Small intestine (tissue), 7 donors: ENCODE results near the gene TMEM196. TPM values are rescaled to one million over a fixed set of nuclear protein-coding genes. Genes with fewer than 3 reads are reported as not detected.

Experiments
- DNase-seq, 2 donors: peaks; one replicate each; pipeline versions ENCODE4 v3.0.0 to v3.0.0-alpha.2; 2013
- FAIRE-seq: peaks from 2 replicates; lab custom pipeline; 2012; peaks lifted over from hg19 to GRCh38; lab: Jason Lieb, UNC
- H3K27ac ChIP-seq, 3 donors: one replicate each; pipeline ENCODE4 v1.5.1; 2013; ENCODE audit warnings: low read length in 2 of 3, mild to moderate bottlenecking in 2 of 3, control low read depth in 1 of 3, inconsistent platforms in 1 of 3, low read depth in 1 of 3, moderate library complexity in 1 of 3
- H3K27me3 ChIP-seq, 3 donors: one replicate each; pipeline ENCODE4 v1.6.1; 2013; ENCODE audit warnings: low read length in 3 of 3, inconsistent platforms in 1 of 3; ENCODE audit not compliant: control insufficient read depth in 3 of 3, insufficient read depth in 3 of 3
- H3K36me3 ChIP-seq, 3 donors: one replicate each; pipeline ENCODE4 v1.6.1; 2013; ENCODE audit warnings: low read length in 3 of 3, inconsistent platforms in 1 of 3, low read depth in 1 of 3, mild to moderate bottlenecking in 1 of 3, moderate library complexity in 1 of 3; ENCODE audit not compliant: control insufficient read depth in 3 of 3, insufficient read depth in 2 of 3
- H3K4me1 ChIP-seq, 3 donors: one replicate each; pipeline ENCODE4 v1.6.1; 2013; ENCODE audit warnings: low read length in 2 of 3, inconsistent platforms in 1 of 3, low read depth in 1 of 3, mild to moderate bottlenecking in 1 of 3, moderate library complexity in 1 of 3; ENCODE audit not compliant: control insufficient read depth in 3 of 3, insufficient read depth in 2 of 3
- H3K4me3 ChIP-seq, 3 donors: one replicate each; pipeline ENCODE4 v1.5.1; 2013; ENCODE audit warnings: low read length in 3 of 3, control low read depth in 1 of 3, inconsistent platforms in 1 of 3, low read depth in 1 of 3, mild to moderate bottlenecking in 1 of 3, moderate library complexity in 1 of 3
- H3K9me3 ChIP-seq, 2 donors: one replicate each; pipeline ENCODE4 v1.6.1; 2013; ENCODE audit warnings: low read depth in 1 of 2, low read length in 1 of 2; ENCODE audit not compliant: control insufficient read depth in 2 of 2, insufficient read depth in 1 of 2
- WGBS, 3 donors: extraction: QIAGEN DNeasy Blood & Tissue Kit; methylation state at CpG; one replicate each; pipeline ENCODE4 v1.1.7; 2013; 5-methylcytosine and 5-hydroxymethylcytosine counted together
- polyA plus RNA-seq, 4 donors: library from polyadenylated mRNA; stranded (reverse) in 3 of 4; unstranded in 1 of 4; fragments of 200-250 nt in 3 of 4; fragments of 120-200 nt in 1 of 4; gene quantifications; one replicate each; pipeline versions ENCODE4 v1.2.1 to v1.2.3, GENCODE V29; 2013
- donor health status: healthy with polysubstance abuse.
- donor health status: control.
- donor health status: control.
- donor health status: Bipolar disorder and iron deficiency.
- donor health status: healthy.

Gene TMEM196
- polyA plus RNA-seq, 4 donors = 0.09 to 0.22 TPM; not detected in 2

- DNase-seq (no peak), FAIRE-seq (no peak)
- Histone ChIP-seq H3K4me3 (no peak overlapping the region), H3K9me3 (no peaks in the 10 kb centered on the region), H3K27ac (no peak overlapping the region), H3K4me1 (no peaks in the 10 kb centered on the region), H3K36me3 (no peaks in the 10 kb centered on the region), H3K27me3 (no peaks in the 10 kb centered on the region)
- WGBS, 3 donors = 79 to 90% (median 87%) methylated on average over 1 of the region's 1 CpG
These were observed 97.6 kb downstream of the TMEM196 start for GRCh38 chr7:19675816-19676215.

GRCh38 chr7:19674266-19674960 lies 99.0 kb downstream of the TMEM196 start:
- no peaks in the 10 kb centered on the region for H3K4me1 ChIP-seq
- H3K9me3 ChIP-seq = no peaks in the 10 kb centered on the region
- no peak for DNase-seq
- H3K4me3 ChIP-seq = no peak overlapping the region
- FAIRE-seq = no peak
- no peak overlapping the region for H3K27ac ChIP-seq
- H3K36me3 ChIP-seq = no peaks in the 10 kb centered on the region
- no peaks in the 10 kb centered on the region for H3K27me3 ChIP-seq
- 79 to 86% (median 82%) methylated on average over 5 of the region's 5 CpGs for WGBS, 3 donors

GRCh38 chr7:19670806-19671205 lies 102.6 kb downstream of the TMEM196 start:
- no peak for FAIRE-seq
- DNase-seq = no peak
- no peak overlapping the region for H3K27ac ChIP-seq
- H3K4me1 ChIP-seq = no peaks in the 10 kb centered on the region
- no peaks in the 10 kb centered on the region for H3K9me3 ChIP-seq
- H3K36me3 ChIP-seq = no peaks in the 10 kb centered on the region
- 59 to 95% (median 77%) methylated on average over 1 of the region's 1 CpG for WGBS, 3 donors
- no peaks in the 10 kb centered on the region for H3K27me3 ChIP-seq
- H3K4me3 ChIP-seq = no peak overlapping the region

Other genes with a start within 250 kb of the TMEM196 start
- gene POLR1F, start 64.6 kb downstream of the TMEM196 start, polyA plus RNA-seq = 10 to 100 TPM in 1 of 4 donors, 1 to 10 TPM in 3; 3.5 to 12.3 (median 7.5) TPM